ENCODE results near the gene RAB11FIP3. TPM values are rescaled to one million over a fixed set of nuclear protein-coding genes. Genes with fewer than 3 reads are reported as not detected.

Gene RAB11FIP3, protein sequence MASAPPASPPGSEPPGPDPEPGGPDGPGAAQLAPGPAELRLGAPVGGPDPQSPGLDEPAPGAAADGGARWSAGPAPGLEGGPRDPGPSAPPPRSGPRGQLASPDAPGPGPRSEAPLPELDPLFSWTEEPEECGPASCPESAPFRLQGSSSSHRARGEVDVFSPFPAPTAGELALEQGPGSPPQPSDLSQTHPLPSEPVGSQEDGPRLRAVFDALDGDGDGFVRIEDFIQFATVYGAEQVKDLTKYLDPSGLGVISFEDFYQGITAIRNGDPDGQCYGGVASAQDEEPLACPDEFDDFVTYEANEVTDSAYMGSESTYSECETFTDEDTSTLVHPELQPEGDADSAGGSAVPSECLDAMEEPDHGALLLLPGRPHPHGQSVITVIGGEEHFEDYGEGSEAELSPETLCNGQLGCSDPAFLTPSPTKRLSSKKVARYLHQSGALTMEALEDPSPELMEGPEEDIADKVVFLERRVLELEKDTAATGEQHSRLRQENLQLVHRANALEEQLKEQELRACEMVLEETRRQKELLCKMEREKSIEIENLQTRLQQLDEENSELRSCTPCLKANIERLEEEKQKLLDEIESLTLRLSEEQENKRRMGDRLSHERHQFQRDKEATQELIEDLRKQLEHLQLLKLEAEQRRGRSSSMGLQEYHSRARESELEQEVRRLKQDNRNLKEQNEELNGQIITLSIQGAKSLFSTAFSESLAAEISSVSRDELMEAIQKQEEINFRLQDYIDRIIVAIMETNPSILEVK
- total RNA-seq, result 20.8 and 30.6 TPM in 2 replicates

DNA sequence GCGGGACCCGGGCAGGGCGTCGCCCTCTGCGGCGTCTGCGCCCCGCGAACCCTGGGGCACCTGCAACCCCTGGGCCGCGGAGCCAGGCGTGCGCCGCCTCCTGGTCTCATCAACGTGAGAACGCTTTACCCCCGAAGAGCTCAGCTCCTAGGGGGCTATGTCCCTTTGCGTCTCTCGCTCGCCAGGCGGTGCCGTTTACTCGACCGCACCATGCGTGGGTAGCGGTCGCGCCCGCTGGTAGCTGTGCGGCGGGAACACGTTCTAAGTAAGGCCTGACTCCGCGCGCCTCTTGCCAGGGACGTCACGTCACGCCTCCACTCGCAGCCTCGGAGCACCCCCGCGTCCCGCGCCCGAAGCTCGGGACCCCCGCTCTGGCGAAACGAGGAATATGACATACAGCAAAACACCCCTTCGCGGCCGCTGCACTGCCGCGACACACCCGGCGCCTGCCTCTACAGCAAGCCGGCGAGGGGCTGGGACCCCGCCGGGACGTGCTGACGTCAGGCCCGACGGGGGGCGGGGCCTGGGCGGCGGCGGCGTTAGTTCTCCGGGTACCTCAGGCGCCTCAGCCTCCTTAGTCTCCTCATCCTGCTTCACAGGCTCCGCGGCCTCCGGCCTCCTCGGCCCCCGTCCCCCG lies at the start of gene RAB11FIP3:
RAB11FIP3 (plus strand) TSS at position 568 of the 637 bp plus-strand sequence. CDS start 358 bp downstream, outside the sequence.

DNA sequence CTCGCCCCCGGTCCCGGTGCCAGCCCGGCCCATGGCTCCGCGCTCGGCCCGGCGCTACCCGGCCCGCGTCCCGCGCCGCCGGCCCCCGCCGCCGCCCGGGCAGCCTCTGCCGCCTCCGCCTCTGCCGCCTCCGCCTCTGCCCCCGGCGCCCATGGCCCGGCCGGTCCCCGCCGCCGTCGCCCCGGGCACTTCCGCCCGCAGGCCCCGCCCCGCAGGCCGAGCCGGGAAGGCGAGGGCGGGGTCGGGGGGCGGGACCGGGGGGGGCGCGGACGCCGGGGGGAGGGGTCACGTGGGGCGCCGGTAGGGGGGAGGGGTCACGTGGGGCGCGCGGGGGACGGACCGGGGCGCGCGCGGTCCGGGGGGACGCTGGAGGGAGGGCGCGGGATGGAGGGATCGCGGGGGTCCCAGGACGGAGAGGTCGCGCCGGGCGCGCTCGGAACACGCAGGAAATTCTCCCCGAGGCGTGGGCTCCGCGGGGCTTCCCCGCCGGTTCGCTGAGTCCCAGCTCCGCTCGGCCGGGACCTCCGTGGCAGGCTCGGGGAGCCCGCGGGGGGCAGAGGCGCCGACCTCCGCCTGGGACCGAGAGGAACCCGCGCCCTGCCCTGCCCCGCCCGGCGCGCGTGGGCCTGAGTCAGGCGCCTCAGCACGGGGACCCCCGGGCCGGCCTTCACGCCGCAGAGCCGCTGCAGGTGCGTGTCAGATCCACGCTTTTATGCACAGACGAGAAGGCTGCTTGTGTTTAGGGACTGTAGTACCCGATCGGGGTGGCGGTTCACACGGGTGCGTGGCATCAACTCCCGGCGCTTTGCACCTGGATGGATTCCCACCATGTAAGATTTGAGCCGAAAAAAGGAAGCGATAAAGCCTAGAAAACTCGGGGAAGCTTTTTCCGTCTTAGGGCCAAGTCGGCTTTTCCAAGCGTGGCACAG lies 43.4 kb upstream of the RAB11FIP3 start, which contains the start of gene PGAP6:
PGAP6 (minus strand) TSS at position 190 of the 929 bp plus-strand sequence; CDS start at position 33, 157 bp downstream.

DNA sequence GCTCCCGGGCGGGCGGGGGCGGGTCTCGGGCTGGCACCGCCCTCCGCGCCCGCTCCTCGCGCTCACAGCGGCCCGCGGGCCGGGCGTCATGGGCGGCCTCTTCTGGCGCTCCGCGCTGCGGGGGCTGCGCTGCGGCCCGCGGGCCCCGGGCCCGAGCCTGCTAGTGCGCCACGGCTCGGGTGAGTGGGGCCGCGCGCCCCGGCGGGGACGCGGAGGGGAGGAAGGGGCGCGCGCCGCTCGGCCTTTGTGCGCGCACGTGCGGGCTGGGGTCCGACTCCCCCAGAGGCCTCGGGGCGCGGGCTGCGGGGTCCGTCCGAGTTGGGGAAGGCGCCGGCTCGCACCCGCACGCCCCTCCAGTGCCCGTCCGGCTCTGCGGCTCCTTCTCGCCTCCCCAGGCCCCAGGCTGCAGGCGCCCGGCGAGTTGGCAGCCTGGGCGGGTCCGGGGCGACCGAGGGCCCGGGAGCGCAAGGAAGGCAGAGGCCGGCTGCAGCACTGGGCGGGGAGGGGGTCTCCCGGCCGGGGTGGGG lies 28.3 kb upstream of the RAB11FIP3 start, which contains the start of gene NME4:
NME4 (plus strand) TSS at position 65 of the 527 bp plus-strand sequence; CDS start at position 89, 24 bp downstream.

DNA sequence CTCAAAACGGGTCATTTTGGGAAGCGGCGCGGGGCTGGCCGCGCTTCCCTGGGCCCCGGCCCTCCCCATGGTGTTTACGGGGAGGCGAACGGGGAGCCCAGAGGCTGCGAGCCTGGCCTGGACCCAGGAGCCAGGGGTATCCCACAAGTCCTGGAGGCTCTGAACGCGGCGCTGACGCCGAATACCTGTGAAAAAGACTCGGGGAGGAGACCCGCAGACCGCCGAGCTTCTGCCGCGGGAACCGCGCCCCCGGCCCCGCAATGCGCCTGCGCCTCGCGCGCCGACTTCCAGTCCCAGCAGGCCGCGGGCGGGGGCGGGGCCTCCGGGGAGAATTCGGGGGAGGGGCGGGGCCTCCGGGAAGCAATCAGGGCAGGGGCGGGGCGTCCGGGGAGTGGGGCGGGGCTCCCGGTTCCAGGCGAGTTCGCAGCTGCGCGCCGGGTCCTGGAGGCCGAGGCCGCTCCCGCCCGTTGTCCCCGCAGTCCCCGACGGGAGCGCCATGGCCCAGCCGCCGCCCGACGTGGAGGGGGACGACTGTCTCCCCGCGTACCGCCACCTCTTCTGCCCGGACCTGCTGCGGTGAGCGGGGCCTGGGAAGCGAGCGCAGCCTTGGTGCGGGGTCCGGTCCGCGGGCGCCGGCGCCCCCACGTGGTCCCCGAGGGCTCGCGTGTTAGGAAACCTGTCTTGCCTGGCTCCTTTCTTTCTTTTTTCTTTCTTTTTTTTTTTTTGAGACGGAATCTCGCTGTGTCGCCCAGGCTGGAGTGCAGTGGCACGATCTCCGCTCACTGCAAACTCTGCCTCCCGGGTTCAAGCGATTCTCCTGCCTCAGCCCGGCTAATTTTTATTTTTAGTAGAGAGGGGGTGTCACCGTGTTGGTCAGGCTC lies 23.7 kb upstream of the RAB11FIP3 start, which contains the start of gene DECR2:
DECR2 (plus strand) TSS at position 418 of the 881 bp plus-strand sequence; CDS start at position 497, 79 bp downstream.

DNA sequence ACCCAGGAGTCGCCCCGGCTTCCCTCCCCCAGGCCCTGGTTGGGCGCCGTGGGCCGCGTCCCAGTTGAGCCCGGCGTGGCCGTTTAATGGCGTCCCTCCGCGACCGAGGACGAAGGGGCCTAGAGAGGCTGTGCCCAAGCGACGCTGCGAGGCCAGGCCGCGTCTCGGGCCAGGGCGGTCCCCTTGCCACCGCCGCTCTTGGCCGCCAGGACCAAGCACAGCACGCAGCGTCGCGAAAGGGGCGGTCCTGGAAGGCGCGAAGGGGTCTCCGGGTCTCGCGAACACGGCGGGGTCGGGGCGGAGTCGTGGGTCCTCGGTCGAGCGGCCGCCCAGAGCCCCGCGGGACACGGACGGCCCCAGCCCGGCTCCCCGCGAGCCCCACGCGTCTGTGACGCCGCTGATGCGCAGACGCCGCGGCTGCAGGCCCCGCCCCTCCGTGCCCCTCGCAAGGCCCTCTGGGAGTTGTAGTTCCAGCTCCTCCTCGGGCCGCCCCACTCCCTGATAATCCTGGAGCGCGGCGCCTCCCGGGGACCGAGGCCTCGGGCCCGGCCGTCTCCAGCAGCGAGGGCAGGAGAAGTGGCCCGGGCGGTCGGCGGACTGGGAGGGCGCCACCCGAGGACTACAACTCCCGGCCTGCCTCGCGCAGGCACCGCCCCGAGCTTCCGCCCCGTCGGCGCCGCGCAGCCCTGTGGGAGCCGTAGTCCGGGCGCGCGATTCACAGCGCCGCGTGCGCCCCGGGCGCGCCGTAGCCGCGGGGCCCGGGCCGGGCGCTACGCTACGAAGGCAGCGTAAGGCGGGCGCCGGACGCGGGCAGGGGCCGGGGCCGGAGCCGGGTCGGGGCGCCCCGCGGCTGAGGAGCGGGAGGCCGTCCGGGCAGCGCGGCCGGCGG lies 101.8 kb downstream of the RAB11FIP3 start, which contains the start of gene CAPN15:
CAPN15 (plus strand) TSS at position 698 of the 889 bp plus-strand sequence. CDS start 19,127 bp downstream, outside the sequence.

DNA sequence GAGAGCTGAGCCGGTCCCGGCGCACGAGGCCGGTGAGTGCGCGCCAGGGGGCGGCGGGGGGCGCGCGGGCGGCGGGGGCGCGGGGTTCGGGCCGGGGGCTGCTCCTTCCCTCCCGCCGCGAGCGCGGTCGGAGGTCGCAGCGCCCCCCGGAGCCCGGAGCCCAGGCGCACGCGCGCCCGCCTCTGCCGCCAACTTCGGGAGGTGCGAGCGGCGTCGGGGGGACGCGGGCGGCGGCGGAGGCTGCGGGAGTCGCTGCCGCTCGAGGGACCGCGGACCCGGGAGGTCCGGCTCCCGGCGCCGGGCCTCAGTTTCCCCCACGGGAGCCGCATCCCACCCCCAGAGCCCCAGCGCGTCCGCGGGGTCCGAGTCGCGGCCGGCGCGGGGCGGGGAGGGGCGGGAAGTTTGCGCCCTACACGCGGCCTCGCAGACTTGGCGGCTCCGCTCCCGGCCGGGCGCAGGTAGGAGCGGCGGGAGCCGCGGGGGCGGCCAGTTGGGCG lies 134.8 kb downstream of the RAB11FIP3 start, which contains the start of gene PRR35:
PRR35 (plus strand) TSS at position 191 of the 497 bp plus-strand sequence. CDS start 2,901 bp downstream, outside the sequence.

DNA sequence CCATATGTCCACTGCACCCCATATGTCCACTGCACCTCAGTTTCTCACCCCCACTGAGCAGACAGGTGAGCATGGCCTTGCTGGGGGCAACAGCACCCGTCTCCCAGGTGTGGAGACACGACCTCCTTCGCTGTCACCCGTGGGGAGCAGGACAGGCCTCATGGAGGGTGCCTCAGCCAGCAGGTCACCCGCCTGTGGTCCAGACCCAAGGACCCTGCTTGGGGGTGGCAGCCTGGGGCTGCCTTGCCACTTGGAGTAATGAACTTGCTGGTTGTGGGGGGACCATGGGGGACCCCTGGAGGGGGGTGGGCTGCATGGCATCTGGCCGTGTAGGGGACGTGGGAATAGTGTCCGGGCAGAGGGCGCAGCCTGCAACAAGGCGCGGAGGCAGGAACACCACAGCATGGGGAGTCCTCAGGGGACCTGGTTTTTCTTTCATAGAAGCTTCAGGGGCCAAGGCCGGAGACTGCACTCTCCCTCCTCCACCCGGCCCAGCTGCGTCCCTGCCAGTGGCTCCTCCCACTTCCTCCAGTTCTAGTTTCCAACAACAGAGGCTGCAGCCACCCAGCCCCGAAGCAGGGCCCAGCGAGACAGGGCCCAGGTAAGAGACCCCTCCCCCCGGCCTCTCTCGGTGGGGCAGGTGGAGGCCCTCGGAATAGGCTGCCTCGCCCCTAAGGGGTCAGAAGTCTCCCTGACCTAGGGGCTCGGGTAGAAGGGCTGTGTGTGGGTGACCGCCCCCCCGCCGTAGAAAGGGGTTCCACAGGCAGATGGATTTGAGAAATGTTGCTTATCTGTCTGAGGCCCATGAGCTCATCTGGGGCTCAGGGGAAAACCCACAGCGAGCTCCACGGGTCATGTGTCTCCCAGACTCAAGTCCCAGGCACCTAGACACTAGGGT lies 141.3 kb downstream of the RAB11FIP3 start, which contains the start of gene NHLRC4:
NHLRC4 (plus strand) TSS at position 531 of the 898 bp plus-strand sequence. CDS start 1,043 bp downstream, outside the sequence.

DNA sequence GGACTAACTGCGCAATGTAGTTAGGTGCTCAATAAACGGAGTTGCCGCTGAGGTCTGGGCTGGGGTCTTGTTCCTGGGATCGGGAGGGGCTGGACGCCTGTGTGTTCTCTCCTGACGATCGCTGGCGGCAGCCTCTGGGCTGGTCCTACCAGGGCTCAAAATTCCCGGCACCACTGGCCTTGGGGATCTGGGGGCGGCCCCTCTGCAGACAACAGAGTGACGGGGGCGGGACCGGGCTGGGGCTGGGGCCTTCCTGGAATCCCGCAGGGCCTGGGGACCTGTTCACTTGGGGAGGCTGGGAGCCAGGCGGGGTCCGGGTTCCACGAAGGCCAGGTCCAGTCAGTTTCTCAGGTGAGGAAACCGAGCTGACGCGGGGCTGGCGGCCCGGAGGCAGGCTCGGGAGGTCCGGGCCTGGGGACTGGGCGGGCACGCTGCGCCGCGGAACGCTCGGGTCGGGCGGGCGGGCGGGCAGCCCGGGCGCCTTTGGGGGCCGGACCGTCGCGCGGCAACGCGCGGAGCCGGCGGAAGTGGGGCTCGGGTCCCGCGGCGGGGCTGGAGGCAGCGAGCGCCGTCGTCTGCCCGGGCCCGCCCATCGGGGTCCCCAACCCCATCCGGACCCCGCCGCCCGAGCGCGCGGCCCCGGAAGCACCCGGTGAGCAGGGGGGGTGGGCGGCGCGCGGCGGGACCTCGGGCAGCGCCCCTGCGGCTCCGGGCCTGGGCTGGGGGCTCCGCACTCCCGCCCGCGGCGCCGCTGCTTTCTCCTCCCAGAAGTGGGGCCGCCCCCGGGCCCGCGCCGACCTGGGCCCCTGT lies 144.2 kb downstream of the RAB11FIP3 start, which contains the start of gene PIGQ:
PIGQ (plus strand) TSS at position 524 of the 810 bp plus-strand sequence. CDS start 4,107 bp downstream, outside the sequence.

Other genes with a start within 250 kb of the RAB11FIP3 start
- not detected in 2 replicates for gene HBA1, start 249.0 kb upstream of the RAB11FIP3 start, total RNA-seq
- gene HBQ1, start 245.2 kb upstream of the RAB11FIP3 start, total RNA-seq, result not detected in 2 replicates
- gene LUC7L, start 196.2 kb upstream of the RAB11FIP3 start, total RNA-seq, result 33.6 and 48.4 TPM in 2 replicates
- gene FAM234A, start 190.8 kb upstream of the RAB11FIP3 start, total RNA-seq, result 66.8 and 71.5 TPM in 2 replicates
- 1.9 and 10.6 TPM in 2 replicates for gene RGS11, start 149.7 kb upstream of the RAB11FIP3 start, total RNA-seq
- 0.73 and 0.99 TPM in 2 replicates for gene ARHGDIG, start 145.1 kb upstream of the RAB11FIP3 start, total RNA-seq
- not detected in 2 replicates for gene PDIA2, start 142.5 kb upstream of the RAB11FIP3 start, total RNA-seq
- gene AXIN1, start 72.9 kb upstream of the RAB11FIP3 start, total RNA-seq, result 15.4 and 29.3 TPM in 2 replicates
- 75.9 and 105 TPM in 2 replicates for gene MRPL28, start 55.1 kb upstream of the RAB11FIP3 start, total RNA-seq
- 50.9 and 88.8 TPM in 2 replicates for gene PGAP6, start 43.7 kb upstream of the RAB11FIP3 start, total RNA-seq
- gene NME4, start 28.4 kb upstream of the RAB11FIP3 start, total RNA-seq, result 56.7 and 109 TPM in 2 replicates
- 17.9 and 43.8 TPM in 2 replicates for gene DECR2, start 23.8 kb upstream of the RAB11FIP3 start, total RNA-seq
- gene CAPN15, start 102.1 kb downstream of the RAB11FIP3 start, total RNA-seq, result 33.5 and 52.9 TPM in 2 replicates
- not detected in 2 replicates for gene PRR35, start 134.7 kb downstream of the RAB11FIP3 start, total RNA-seq
- 3.1 and 4.7 TPM in 2 replicates for gene NHLRC4, start 141.4 kb downstream of the RAB11FIP3 start, total RNA-seq
- 32.3 and 38.7 TPM in 2 replicates for gene PIGQ, start 144.3 kb downstream of the RAB11FIP3 start, total RNA-seq
- 13.2 and 17.4 TPM in 2 replicates for gene RAB40C, start 164.4 kb downstream of the RAB11FIP3 start, total RNA-seq
- 0.29 and 0.50 TPM in 2 replicates for gene WFIKKN1, start 205.3 kb downstream of the RAB11FIP3 start, total RNA-seq
- 91.2 and 122 TPM in 2 replicates for gene METTL26, start 210.7 kb downstream of the RAB11FIP3 start, total RNA-seq
- 11.8 and 20.3 TPM in 2 replicates for gene MCRIP2, start 216.2 kb downstream of the RAB11FIP3 start, total RNA-seq
- 9.4 and 16.3 TPM in 2 replicates for gene WDR90, start 223.7 kb downstream of the RAB11FIP3 start, total RNA-seq
- 51.6 and 57.7 TPM in 2 replicates for gene RHOT2, start 242.5 kb downstream of the RAB11FIP3 start, total RNA-seq